Omental fat pad (tissue), 4 donors: Measurements from ENCODE around the gene SPEF1. TPM values are rescaled to one million over a fixed set of nuclear protein-coding genes. Genes with fewer than 3 reads are reported as not detected.
"Not testable (repeated sequence)": the region's sequence is repeated elsewhere in the genome, so short reads cannot be mapped to it uniquely, and the experiment has no call there.

Experiments used
- ATAC-seq: fragments of 150-250 bp; one replicate; pipeline ENCODE4 v1.9.1; 2016; ENCODE audit warnings: mild to moderate bottlenecking, moderate library complexity; ENCODE audit not compliant: low FRiP score
- DNase-seq: peaks from one replicate; pipeline ENCODE4 v3.0.0-alpha.2; 2019; ENCODE audit warnings: low spot score
- CTCF ChIP-seq, 3 donors: fragments of 450-650 bp; IDR thresholded peaks; one replicate each; pipeline ENCODE4 v1.5.1; 2016 to 2017; ENCODE audit warnings: antibody characterized with exemption in 3 of 3, mild to moderate bottlenecking in 3 of 3, moderate library complexity in 2 of 3
- total RNA-seq, 4 donors: library from RNA; depleted of rRNA; stranded (reverse); fragments of >200 nt; gene quantifications; one replicate each; pipeline ENCODE4 v1.1.0, GENCODE V29; 2016

SPEF1 gene
- total RNA-seq = under 1 TPM in 1 of 4 donors, not detected in 3; 0.56 TPM

- DNase-seq = no peak
- peak; percentile 35 for ATAC-seq
- no peak for TF ChIP-seq CTCF (IDR thresholded peaks at IDR 0.05)
Measured at GRCh38 chr20:3781153-3781910, at the start of gene SPEF1. SPEF1 (minus strand) TSS chr20:3781448; CDS start chr20:3781287, 161 bp downstream.

GRCh38 chr20:3829891-3830290 lies 48.6 kb upstream of the SPEF1 start:
- not testable (repeated sequence) for DNase-seq, ATAC-seq

- no peak for ATAC-seq
- DNase-seq = no peak
- no peak for TF ChIP-seq CTCF (IDR thresholded peaks at IDR 0.05)
Measured at GRCh38 chr20:3828798-3829197, 47.5 kb upstream of the SPEF1 start.

GRCh38 chr20:3826420-3826819 lies 45.2 kb upstream of the SPEF1 start:
- DNase-seq (no peak), ATAC-seq (no peak)
- TF ChIP-seq CTCF (IDR thresholded peaks at IDR 0.05) = no peak

GRCh38 chr20:3825526-3825925 lies 44.3 kb upstream of the SPEF1 start:
- DNase-seq (no peak), ATAC-seq (no peak)
- TF ChIP-seq CTCF (IDR thresholded peaks at IDR 0.05) = no peak

GRCh38 chr20:3823881-3824280 lies 42.6 kb upstream of the SPEF1 start:
- DNase-seq = no peak
- no peak for TF ChIP-seq CTCF (IDR thresholded peaks at IDR 0.05)
- ATAC-seq = no peak

- no peak for DNase-seq
- no peak for TF ChIP-seq CTCF (IDR thresholded peaks at IDR 0.05)
- no peak for ATAC-seq
Measured at GRCh38 chr20:3821996-3822395, 40.7 kb upstream of the SPEF1 start.
